Effector CD4-positive, alpha-beta T cell (primary cell): ENCODE results near the gene MYO19.
"Not testable (repeated sequence)": the region's sequence is repeated elsewhere in the genome, so short reads cannot be mapped to it uniquely, and the experiment has no call there.

Experiments
- DNase-seq: peaks from one replicate; pipeline ENCODE4 v3.0.0-alpha.2; 2020

MYO19 gene

DNA sequence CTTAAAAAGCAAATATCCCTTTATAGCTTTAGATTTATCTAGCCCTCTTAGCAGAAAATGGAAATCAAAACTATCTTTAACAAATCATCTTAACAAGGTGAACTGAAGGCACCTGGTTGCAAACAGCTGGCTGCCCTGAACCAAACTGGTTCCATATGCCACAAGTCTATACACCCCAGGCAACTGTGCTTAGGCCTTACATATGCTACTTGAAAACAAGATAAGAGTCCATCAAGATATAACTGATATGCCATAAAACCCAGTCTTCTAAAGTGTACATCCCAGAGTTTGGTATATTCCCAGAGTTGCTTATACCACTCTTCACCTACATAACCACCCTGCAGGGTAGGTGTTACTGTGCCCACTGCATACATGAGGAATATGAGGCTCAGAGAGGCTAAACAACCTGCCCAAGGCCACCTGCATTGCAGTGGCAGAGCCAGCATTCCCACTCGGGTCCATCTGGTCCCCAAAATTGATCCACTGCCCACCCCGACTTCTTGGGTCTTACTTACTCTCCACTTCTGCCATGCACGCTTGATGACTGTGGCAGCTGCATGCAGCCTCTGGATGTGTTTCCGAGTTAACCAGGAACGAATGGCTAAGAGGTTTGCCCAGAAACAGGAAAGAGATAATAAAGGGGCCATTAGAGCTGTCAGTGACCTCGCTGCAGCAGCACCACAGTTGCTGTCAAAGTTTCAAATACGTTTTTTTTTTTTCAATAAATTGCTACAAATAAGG lies 35.9 kb downstream of the MYO19 start:
- DNase-seq, result no peak

DNA sequence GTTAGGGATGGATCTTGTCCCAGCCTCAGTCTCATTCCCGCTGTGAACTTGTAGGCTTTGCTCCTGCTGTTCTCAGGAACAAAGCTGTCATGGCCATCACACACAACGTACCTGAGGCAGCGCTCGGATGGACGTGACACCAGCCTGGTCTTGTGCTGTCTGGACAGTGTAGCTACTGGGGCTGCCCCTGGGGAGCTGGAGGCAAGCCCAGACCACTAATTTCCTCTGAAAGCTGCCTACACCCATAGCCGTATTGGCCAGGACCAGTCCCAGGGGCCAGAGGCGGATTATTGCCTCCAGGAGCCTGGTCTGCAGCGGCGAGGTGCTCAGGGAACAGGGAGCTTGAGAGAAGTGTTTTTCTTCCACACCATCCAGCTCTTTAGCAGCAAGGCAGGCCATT lies 36.5 kb downstream of the MYO19 start:
- no peak for DNase-seq

DNA sequence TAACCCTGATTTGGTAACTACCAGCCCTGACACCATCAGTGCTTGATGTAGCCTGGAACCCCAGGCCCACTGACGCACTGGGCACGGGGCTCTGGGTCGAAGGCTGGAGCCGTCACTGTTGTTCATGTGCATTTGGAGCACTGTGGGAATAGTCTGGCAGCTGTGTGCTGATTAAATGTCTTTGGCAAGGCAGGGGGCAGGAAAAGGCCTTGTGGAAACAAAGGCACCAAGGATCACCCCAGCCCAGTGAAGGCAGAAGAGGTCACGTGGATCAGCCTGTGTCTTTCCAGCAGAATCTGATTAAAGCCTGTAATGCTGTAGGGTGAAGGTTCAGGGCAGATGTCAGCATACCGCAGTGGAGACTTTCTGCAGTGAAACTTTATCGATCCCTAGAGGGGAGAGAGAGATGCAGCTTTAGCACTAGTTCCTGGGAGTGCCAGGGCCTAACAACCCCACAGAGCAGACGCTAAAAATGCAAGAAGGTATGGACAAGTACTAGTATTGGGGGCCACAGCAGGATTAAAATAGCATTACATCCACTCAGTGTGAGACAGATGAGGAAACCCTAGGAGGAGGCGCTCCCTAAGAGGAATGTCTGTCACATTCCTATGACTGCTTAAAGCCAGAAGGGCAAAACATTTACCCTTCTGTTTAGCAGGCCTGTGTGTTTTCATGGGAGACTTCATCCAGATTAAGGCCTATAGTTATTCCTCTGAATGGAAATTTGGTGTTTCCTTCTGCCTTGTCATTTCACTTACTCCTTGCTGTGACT lies 38.5 kb downstream of the MYO19 start:
- DNase-seq, result no peak

DNA sequence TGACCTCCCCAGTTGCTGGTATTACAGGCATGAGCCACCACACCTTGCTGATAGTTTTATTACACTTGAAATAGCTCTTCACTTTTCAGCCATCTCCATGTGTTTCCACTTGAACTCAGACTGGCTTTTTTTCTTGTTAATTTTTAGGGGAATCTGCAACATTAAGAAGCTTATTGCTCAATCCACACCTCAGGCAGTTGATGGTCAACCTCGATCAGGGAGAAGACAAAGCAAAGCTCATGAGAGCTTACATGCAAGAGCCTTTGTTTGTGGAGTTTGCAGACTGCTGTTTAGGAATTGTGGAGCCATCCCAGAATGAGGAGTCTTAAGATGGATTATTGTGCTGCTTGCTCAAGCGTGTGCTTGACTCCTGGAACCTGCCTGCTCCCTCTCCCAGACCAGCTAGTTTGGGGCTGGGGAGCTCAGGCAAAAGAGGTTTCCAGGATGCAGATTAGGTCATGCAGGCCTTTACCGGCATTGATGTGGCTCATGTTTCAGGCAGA lies 39.5 kb downstream of the MYO19 start:
- no peak for DNase-seq

DNA sequence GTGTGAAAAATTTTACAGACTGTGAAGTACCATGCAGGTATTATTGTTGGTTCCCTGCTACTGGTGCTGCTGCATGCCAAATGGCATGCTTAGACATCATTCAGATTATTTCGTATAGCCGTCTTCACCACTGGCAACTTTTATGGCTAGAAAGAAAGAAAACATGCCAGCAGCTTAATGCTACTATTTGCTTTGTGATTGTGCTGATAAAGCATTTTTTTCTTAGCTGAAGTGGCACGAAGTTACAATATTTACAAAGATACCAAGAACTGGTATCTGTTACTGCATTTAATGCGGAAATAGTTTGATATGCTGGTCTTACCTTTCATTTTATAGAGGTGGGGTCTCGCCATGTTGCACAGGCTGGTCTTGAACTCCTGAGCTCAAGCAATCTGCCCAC lies 40.0 kb downstream of the MYO19 start:
- no peak for DNase-seq

DNA sequence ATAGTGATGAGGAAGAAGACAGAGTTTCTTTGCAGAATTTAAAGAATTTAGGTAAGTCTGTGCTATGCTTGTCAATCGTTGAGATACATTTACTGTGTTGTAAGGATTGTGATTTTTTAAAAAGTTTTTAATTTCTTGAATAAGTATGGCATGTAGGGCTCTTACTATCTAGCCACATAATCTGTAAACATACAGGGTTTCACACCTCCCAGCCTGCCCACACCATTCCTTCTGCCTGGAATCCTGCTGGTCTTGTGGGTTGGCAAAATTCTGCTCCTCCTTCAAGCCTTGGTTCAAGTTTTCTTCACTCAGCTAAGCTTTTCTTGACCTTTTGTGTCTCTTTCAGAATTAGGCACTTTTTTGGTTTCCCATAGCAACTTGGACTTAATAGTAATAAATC lies 40.7 kb downstream of the MYO19 start:
- no peak for DNase-seq

DNA sequence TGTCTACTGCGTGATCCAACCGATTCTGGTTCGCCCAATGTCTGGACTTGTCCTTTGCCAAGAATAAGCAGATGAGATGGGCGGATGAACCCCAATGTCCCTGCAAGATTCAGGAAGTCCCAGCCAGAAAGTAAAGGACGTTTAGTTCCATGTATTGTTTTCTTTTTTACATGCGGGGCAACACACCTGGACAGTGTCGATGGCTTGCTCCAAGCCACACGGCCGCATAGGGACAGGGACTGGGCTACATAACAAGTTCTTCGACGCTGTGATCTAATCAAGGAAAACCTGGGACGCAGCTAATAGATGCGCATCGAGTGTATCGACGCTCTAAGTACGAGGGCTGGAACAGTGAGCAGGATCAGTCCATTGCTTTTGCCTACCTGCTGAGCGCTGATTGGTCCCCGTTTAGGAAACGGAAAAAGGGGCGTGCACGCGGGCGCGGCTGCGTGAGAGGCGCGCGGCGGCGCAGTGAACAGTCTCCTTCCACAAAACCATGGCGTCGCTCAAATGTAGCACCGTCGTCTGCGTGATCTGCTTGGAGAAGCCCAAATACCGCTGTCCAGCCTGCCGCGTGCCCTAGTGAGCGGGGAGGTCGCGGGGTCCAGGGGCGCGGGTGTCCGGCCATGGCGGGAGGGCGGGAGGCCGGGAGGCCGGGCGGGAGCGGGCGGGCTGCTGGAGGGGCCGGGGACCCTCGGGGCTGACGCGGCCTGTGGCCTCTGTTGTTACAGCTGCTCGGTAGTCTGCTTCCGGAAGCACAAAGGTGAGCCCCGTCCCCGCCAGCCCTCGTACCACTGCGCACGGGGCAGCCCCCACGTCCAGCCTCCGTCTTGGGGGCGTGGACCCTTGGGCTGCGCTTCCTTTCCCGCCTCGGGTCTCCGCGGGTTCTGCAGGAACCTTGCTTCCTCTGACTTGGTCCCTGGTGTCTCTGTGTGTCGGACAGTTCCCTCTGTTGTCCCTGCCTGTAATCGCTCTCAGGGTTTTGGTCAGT lies 48.2 kb downstream of the MYO19 start, which contains the start of gene ZNHIT3:
Gene ZNHIT3 (plus strand): TSS at position 478 of the 991 bp plus-strand sequence. CDS start 19 bp downstream, at position 497.
- peak; percentile 88 for DNase-seq

DNA sequence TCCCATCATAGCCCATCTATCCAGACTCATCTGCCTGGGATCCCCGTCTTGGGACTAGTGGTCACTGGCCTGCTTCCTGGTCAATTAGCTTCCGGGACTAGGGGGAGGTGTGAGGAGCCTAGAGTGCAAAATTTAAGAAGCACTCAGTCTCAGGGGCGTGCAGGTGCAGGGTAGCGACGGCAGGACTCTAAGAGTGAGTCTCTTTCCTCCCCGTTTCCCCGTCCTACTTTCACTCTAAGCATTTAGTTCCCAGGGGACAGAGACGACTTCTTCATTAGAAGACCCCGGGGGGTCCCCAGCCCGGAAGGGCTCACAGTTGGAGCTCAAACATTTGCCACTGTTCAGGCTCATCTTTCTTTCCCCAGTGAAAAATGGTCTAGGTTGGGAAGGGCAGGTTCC lies 48.9 kb downstream of the MYO19 start:
- no peak for DNase-seq

DNA sequence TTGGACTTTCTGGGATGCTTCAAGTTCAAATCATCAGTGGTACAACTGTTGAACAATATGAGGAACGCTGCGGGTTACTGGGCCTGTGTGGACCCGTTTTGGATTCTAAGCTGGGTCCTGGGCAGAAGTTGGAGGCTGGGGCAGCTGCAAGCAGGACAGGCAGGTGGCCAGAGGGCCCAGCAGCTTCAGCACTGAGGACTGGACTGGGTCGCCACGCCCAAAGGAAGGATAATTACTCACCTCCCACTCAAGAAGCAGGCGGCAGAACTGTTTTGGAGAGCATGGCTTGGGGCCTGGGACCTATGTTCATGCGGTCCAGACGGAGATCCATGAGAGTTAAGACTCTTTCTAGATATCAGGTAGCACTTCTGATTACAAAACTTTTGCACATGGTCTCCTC lies 49.6 kb downstream of the MYO19 start:
- DNase-seq, result no peak

DNA sequence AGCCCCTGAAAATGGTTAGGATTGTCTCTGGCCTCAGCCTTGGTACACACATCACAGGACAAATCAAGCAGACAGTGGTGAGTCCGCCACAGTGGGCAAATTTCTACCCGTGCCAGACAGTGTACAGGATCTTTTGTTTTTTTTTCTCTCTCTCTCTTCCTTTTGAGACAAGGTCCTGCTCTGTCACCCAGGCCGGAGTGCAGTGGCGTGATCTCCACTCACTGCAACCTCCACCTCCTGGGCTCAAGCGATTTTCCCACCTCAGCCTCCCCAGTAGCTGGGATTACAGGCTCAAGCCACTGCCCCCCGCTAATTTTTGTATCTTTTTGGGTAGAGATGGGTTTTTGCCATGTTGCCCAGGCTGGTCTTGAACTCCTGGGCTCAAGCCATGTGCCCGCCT lies 50.6 kb downstream of the MYO19 start:
- DNase-seq, result not testable (repeated sequence)

DNA sequence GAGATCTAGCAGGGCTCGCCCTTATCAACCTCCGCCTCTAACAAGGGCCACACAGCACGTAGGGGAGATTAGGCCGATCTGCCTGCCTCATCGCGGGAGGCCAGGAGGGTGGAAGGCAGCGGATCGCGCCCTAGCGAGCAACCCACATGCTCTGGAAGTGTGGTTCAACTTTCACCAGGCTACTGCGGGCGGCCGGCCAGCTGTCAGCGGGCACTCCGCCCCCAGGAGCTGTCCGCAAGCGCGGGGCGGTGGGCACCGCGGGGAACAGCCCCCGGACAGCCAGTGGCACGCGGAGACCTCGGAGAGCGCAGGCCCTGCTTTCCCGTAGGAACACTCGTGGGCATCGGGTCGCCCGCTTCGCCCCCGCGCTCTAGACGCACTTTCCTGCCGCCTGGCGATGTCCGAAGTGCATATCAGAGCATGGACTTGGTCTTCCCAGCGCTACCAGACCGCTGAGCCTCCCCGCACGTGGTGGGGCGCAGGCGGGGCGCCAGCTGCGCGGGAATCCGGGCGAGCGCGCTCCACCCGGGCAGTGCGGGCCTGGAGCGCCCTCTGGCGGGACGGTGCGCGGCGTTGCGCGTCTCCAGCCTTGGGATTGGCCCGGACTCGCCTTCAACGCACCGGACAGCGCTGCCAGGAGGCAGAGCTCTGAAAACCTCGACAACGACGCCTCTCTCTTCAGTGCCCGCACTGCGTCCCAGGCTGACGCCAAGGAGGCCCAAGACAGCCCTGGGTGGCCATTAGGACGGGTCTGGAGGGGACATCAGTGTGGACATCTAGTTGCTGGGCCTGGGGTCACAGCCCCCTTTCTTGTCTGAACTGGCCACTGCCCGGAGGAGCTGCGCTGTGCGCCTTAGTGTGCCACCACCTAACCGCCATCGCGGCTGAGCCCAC lies 51.8 kb downstream of the MYO19 start:
- DNase-seq, result peak; percentile 67

DNA sequence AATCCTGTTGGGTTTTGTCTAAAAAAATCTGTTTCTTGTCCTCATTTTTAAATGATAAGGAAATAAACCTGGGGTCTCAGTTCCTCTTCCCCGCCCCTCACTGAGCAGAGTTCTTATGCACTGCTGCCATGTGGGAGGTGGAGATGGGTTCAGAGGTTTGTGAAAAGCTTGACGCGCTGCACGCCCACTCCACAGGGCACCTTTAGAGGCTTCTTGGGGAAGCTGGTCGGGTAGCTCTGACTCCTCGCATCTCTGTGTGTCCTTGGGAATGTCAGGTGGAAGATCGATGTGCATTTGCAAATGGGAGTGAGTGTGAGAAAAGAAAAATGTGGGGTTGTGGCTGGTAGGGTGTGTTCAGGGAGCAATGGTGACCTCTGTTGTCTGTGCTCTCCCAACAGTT lies 52.8 kb downstream of the MYO19 start:
- DNase-seq, result no peak

DNA sequence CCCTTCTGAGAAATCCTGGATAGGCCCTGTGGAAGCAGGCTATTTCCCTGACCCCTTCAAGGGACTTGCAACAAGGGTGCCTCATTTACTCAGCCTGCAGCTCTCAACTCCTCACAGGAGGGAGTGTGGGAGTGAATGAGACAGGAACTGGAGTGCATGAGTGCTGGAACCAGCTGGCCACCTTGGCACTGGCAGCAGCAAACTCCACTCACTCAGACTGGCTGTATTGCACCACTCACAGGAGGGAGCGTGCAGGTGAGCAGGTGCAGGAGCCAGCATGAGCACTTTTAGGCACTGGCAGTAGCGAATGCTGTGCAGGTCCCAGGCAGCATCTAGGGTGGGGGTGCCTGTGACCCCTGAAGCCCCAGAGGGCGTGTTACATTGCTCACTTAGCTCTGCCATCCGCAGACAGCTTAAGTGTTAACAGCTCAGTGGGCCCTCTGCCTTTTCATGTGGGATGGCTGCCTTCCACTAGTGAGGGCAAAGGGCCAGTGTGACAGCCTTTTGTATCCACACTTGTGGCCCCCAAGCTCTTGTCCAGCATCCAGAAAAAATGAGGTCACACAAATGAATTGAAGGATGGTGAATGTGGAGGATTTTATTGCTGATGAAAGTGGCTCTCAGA lies 59.2 kb downstream of the MYO19 start:
- no peak for DNase-seq

DNA sequence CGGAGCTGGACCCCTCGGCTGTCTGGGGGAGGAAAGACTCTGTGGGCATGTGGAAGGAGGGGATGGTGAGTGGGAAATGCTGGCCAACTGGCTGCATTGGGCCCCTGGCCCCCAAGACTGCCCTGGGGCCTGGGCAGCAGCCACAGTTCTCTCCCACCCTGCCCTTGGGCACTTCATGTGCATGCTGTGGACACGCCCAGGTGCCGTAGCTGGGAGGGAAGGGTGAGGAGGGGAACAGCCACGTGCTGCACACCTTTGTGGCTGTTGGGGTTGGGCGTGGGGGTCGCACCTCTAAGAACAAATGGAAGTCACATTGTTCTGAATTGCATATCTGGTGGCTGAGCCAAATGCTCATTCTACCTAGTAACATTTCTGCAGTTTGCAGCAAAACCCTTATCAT lies 60.1 kb downstream of the MYO19 start:
- no peak for DNase-seq

DNA sequence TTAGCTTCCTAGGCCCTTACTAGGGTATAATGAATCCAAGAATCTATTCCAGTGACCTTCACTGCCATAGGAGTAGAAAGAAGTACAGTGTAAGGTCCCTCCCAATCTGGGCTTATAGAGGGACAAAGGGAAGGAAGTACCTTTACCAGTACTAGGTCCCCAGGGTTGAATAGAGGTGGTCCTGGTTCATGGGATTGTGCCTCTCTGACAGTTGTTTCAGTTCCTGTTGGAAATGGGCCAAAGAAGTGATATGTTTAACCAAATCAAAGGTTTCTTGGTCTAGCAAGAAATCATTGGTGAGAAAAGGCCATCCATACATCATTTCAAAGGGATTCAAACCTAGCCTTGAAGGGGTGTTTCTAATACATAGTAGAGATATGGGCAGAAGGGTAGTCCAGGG lies 64.2 kb downstream of the MYO19 start:
- no peak for DNase-seq

DNA sequence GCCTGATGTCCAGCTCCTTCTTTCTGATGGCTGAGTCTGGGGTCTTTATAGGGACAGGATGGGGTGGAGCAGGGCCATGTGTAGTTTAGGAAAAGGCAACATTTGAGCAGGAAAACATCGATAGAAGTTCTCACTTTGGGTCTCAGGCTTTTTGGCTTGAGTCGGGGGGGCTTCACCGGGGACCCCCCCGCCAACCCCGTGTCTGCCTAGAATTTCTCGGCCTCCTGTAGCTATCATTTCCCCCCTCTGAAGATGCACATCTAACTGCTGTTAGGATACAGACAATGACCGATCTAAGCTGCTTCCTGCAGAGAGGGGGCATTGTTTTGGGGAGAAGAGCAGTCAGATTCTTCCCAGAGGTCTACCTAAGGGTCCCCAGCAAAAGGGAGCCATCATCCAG lies 64.9 kb downstream of the MYO19 start:
- DNase-seq, result no peak

DNA sequence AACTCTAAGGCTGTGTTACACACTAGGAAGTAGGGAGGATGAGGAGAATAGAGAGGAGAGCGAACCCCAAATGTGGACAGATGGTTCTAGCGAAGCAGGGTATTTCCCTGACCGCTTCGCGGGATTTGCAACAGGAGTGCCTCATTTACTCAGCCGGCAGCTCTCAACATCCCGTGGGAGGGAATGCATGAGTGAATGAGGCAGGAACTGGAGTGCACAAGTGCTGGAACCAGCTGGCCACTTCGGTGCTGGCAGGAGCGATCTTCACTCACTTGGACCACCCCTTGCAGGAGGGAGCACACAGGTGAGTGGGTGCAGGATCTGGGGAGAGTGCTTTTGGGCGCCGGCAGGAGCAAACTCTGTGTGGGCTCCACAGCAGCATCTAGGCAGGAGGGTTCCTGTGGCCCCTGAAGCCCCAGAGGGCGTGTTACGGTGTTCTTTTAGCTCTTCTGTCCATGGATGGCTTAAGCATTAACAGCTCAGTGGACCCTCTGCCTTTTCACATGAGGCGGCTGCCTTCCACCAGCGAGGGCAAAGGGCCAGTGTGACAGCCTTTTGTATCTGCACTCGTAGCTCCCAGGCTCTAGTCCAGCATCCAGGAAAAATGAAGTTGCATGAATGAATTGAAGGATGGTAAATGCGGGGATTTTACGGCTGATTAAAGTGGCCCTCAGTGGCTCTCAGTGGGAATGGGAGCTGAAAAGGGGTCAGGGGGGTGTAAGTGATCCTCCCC lies 65.6 kb downstream of the MYO19 start:
- DNase-seq, result no peak

DNA sequence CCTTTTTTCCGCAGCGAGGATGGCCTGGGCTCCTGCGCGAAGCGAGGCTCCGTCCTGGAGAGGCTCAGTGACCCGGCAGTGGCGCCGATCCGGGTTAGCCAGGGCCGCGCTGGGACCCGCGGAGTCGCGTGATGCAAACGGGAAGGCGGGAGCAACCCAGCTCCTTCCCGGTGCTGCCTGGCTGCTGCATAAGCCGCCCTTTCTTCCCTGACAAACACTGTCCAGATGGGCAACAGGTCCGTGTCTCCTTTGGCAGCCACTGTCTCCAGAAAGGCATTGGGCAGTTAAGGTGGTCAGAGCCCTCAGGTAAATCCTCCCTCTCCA lies 69.9 kb downstream of the MYO19 start:
- no peak for DNase-seq

DNA sequence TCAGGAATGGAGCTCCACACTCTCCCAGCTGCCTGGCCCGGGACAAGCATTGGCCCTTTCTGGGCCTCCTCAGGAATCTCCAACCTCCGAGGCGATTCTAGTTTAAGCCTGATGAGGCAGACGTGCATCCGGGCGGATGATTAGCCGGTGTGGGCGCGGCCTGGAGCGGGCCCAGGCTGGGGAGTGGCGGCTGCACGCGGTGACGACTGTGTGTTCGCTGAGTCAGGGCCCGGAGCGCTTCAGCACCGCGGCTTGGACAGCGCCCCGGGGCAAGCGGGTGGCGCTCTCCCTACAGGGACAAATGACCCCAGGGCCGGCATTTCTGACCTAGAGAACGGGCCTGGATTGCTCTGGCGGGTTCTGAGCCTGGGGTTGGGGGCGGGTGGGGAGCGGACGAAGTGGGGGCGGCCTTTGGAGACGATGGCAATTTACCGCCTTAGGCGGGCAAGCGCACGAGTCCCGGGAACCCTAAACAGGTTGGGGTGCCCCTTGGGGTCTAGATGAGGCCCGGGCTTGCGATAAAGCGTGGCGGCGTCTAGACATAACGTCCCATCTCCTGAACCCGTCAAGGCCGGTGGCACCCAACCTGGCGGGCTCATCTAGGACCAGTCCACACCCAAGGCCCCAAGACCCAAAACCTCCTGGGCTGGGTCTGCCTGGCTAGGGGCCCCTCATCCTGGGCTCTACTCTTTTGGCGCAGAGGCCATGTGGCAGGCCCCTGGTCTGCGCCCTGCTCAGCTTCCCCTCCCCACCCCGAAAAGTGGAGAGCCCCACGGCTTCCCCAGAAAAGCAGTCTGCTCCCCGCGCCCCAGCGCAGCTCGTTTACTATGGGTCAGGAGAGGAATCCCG lies 70.5 kb downstream of the MYO19 start:
- no peak for DNase-seq
